Suprapubic skin (tissue), 3 donors: Measurements from ENCODE around the gene RIN1.

ENCODE experiments used
- POLR2AphosphoS5 ChIP-seq, 3 donors: sonication (generic); formaldehyde crosslinking; IDR thresholded peaks; one replicate each; pipeline ENCODE4 v1.6.1; 2017; ENCODE audit warnings: antibody characterized with exemption in 3 of 3
- TF ChIP-seq, protein P1 (sequence below), 2 donors: fragments of 200-600 bp in 1 of 2; fragments of 450-650 bp in 1 of 2; sonication (generic) in 1 of 2; IDR thresholded peaks; one replicate each; pipeline ENCODE4 v1.5.1; 2016 to 2019; ENCODE audit warnings: antibody characterized with exemption in 2 of 2, mild to moderate bottlenecking in 1 of 2, moderate library complexity in 1 of 2

DNA sequence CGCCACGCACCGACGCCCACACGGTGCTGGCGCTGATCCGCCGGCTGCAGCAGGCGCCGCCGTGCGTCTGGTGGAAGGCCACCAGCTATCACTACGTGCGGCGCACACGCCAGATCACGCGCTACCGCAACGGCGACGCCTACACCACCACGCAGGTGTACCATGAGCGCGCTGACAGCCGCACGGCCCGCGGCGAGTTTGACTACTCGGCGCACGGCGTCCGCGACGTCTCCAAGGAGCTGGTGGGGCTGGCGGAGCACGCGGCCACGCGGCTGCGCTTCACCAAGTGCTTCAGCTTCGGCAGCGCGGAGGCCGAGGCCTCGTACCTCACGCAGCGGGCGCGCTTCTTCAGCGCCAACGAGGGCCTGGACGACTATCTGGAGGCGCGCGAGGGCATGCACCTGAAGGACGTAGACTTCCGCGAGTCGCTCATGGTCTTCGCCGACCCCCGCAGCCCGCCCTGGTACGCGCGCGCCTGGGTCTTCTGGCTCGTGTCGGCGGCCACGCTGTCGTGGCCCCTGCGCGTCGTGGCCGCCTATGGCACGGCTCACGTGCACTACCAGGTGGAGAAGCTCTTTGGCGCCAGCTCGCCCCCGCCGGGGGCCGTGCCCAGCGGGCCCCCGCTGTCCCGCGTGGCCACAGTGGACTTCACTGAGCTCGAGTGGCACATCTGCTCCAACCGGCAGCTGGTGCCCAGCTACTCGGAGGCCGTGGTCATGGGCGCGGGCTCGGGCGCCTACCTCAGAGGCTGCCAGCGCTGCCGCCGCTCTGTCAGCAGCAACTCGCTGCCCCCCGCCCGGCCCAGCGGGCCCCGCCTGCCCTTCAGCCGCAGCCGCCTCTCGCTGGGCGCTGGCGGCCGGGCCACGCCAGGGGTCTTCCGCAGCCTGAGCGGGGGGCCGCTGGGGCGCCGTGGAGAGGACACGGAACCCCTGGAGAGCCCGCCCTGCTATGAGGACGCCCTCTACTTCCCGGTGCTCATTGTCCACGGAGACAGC, 41.3 kb downstream of the RIN1 start:
- TF ChIP-seq, protein P1, sequence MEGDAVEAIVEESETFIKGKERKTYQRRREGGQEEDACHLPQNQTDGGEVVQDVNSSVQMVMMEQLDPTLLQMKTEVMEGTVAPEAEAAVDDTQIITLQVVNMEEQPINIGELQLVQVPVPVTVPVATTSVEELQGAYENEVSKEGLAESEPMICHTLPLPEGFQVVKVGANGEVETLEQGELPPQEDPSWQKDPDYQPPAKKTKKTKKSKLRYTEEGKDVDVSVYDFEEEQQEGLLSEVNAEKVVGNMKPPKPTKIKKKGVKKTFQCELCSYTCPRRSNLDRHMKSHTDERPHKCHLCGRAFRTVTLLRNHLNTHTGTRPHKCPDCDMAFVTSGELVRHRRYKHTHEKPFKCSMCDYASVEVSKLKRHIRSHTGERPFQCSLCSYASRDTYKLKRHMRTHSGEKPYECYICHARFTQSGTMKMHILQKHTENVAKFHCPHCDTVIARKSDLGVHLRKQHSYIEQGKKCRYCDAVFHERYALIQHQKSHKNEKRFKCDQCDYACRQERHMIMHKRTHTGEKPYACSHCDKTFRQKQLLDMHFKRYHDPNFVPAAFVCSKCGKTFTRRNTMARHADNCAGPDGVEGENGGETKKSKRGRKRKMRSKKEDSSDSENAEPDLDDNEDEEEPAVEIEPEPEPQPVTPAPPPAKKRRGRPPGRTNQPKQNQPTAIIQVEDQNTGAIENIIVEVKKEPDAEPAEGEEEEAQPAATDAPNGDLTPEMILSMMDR (IDR thresholded peaks at IDR 0.05) = no peak
- TF ChIP-seq POLR2AphosphoS5 (IDR thresholded peaks at IDR 0.05) = no peak
